ENCODE measurements around the gene IGFBP4. TPM values are rescaled to one million over a fixed set of nuclear protein-coding genes. Genes with fewer than 3 reads are reported as not detected.

IGFBP4 gene
- total and polyA plus RNA-seq, 4 donors: 74.1 to 649 (median 238) TPM

DNA sequence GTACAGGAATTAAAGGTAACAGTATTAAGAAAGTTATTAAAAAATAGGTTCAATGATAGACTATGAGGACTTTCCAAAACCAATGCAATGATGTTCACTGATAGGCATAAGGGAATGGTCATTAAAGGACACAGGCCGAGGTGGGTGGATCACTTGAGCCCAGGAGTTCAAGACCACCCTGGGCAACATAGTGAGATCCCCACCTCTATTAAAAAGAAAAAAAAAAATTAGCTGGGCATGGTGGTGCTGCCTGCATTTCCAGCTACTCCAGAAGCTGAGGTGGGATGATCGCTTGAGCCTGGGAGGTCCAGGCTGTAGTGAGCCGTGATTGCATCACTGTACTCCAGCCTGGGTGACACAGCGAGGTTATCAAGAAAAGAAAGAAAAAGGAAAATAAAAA lies 31.4 kb upstream of the IGFBP4 start:
- DNase-seq (ENCODE audit: low spot score): no peak
- TF ChIP-seq, protein P1, sequence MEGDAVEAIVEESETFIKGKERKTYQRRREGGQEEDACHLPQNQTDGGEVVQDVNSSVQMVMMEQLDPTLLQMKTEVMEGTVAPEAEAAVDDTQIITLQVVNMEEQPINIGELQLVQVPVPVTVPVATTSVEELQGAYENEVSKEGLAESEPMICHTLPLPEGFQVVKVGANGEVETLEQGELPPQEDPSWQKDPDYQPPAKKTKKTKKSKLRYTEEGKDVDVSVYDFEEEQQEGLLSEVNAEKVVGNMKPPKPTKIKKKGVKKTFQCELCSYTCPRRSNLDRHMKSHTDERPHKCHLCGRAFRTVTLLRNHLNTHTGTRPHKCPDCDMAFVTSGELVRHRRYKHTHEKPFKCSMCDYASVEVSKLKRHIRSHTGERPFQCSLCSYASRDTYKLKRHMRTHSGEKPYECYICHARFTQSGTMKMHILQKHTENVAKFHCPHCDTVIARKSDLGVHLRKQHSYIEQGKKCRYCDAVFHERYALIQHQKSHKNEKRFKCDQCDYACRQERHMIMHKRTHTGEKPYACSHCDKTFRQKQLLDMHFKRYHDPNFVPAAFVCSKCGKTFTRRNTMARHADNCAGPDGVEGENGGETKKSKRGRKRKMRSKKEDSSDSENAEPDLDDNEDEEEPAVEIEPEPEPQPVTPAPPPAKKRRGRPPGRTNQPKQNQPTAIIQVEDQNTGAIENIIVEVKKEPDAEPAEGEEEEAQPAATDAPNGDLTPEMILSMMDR (IDR thresholded peaks at IDR 0.05; ENCODE audit: low read depth, low read length, missing input control): no peak
- TF ChIP-seq SP1 (IDR thresholded peaks at IDR 0.05) (no peak), EGR1 (IDR thresholded peaks at IDR 0.05; ENCODE audit: low read depth in 2 of 2) (no peak), JUND (IDR thresholded peaks at IDR 0.05) (no peak), FOXA1 (IDR thresholded peaks at IDR 0.05) (no peak), RXRA (IDR thresholded peaks at IDR 0.05) (no peak)
- TF ChIP-seq, protein P2, sequence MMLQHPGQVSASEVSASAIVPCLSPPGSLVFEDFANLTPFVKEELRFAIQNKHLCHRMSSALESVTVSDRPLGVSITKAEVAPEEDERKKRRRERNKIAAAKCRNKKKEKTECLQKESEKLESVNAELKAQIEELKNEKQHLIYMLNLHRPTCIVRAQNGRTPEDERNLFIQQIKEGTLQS (IDR thresholded peaks at IDR 0.05): no peak
- TF ChIP-seq, protein P3, sequence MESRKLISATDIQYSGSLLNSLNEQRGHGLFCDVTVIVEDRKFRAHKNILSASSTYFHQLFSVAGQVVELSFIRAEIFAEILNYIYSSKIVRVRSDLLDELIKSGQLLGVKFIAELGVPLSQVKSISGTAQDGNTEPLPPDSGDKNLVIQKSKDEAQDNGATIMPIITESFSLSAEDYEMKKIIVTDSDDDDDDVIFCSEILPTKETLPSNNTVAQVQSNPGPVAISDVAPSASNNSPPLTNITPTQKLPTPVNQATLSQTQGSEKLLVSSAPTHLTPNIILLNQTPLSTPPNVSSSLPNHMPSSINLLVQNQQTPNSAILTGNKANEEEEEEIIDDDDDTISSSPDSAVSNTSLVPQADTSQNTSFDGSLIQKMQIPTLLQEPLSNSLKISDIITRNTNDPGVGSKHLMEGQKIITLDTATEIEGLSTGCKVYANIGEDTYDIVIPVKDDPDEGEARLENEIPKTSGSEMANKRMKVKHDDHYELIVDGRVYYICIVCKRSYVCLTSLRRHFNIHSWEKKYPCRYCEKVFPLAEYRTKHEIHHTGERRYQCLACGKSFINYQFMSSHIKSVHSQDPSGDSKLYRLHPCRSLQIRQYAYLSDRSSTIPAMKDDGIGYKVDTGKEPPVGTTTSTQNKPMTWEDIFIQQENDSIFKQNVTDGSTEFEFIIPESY (IDR thresholded peaks at IDR 0.05): no peak
- no peaks in the 10 kb centered on the region for H3K9me3 ChIP-seq (ENCODE audit: control insufficient read depth in 4 of 4, low read length in 3 of 4)
- H3K36me3 ChIP-seq (ENCODE audit: control insufficient read depth in 4 of 4, insufficient read depth in 3 of 4, low read depth in 1 of 4, low read length in 3 of 4): no peaks in the 10 kb centered on the region
- H3K4me1 ChIP-seq (ENCODE audit: control insufficient read depth in 4 of 4, insufficient read depth in 4 of 4, low read length in 3 of 4): no peaks in the 10 kb centered on the region
- 97% methylated on average over 4 of the region's 4 CpGs for WGBS
- no peaks in the 10 kb centered on the region for H3K27me3 ChIP-seq (ENCODE audit: control insufficient read depth in 4 of 4, insufficient read depth in 4 of 4, low read length in 3 of 4)
- no peak overlapping the region for H3K27ac ChIP-seq (ENCODE audit: low read depth in 1 of 2, low read length in 2 of 2)
- no peak overlapping the region for H3K9ac ChIP-seq (ENCODE audit: low read depth in 1 of 2, low read length in 2 of 2)
- no peak overlapping the region for H3K4me3 ChIP-seq (ENCODE audit: low read depth in 1 of 3, low read length in 3 of 3)

DNA sequence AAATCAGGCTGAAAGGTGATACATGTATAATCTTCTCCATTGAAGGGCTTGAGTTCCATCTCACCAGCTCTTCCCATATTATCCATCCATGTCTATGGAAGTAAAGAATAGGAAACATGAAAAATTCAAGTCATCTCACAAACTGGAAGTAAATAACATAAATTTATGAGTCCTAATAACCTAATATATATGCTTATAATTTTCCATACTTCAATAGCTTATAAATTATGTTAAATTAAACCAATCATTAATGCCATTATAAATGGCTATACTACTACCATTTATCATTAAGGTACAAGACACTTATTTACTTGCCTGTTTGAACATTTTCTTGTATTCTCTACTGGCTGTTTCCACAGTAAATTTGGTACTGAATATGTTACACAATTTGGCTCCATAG lies 30.4 kb upstream of the IGFBP4 start:
- H3K9ac ChIP-seq (ENCODE audit: low read depth in 1 of 2, low read length in 2 of 2): no peak overlapping the region
- DNase-seq (ENCODE audit: low spot score): no peak

More for the DNA sequence above, 30.4 kb upstream of the IGFBP4 start:
- no peak overlapping the region for H3K27ac ChIP-seq (ENCODE audit: low read depth in 1 of 2, low read length in 2 of 2)
- H3K4me3 ChIP-seq (ENCODE audit: low read depth in 1 of 3, low read length in 3 of 3): no peak overlapping the region
- no peaks in the 10 kb centered on the region for H3K9me3 ChIP-seq (ENCODE audit: control insufficient read depth in 4 of 4, low read length in 3 of 4)
- H3K4me1 ChIP-seq (ENCODE audit: control insufficient read depth in 4 of 4, insufficient read depth in 4 of 4, low read length in 3 of 4): peaks cover 1 to 8% (median 6%) of the 10 kb centered on the region in 4 donors
- TF ChIP-seq, protein P1 (IDR thresholded peaks at IDR 0.05; ENCODE audit: low read depth, low read length, missing input control): no peak
- TF ChIP-seq EGR1 (IDR thresholded peaks at IDR 0.05; ENCODE audit: low read depth in 2 of 2): no peak
- TF ChIP-seq GABPA (IDR thresholded peaks at IDR 0.05 in 1 of 2, conservative IDR thresholded peaks at IDR 0.05 in 1 of 2): no peak
- TF ChIP-seq YY1 (IDR thresholded peaks at IDR 0.05): no peak
- TF ChIP-seq FOXA1 (IDR thresholded peaks at IDR 0.05): no peak
- TF ChIP-seq, protein P4, sequence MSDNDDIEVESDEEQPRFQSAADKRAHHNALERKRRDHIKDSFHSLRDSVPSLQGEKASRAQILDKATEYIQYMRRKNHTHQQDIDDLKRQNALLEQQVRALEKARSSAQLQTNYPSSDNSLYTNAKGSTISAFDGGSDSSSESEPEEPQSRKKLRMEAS (IDR thresholded peaks at IDR 0.05): no peak
- TF ChIP-seq, protein P5, sequence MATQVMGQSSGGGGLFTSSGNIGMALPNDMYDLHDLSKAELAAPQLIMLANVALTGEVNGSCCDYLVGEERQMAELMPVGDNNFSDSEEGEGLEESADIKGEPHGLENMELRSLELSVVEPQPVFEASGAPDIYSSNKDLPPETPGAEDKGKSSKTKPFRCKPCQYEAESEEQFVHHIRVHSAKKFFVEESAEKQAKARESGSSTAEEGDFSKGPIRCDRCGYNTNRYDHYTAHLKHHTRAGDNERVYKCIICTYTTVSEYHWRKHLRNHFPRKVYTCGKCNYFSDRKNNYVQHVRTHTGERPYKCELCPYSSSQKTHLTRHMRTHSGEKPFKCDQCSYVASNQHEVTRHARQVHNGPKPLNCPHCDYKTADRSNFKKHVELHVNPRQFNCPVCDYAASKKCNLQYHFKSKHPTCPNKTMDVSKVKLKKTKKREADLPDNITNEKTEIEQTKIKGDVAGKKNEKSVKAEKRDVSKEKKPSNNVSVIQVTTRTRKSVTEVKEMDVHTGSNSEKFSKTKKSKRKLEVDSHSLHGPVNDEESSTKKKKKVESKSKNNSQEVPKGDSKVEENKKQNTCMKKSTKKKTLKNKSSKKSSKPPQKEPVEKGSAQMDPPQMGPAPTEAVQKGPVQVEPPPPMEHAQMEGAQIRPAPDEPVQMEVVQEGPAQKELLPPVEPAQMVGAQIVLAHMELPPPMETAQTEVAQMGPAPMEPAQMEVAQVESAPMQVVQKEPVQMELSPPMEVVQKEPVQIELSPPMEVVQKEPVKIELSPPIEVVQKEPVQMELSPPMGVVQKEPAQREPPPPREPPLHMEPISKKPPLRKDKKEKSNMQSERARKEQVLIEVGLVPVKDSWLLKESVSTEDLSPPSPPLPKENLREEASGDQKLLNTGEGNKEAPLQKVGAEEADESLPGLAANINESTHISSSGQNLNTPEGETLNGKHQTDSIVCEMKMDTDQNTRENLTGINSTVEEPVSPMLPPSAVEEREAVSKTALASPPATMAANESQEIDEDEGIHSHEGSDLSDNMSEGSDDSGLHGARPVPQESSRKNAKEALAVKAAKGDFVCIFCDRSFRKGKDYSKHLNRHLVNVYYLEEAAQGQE (IDR thresholded peaks at IDR 0.05): no peak
- no peak for TF ChIP-seq RXRA (IDR thresholded peaks at IDR 0.05)
- no peak for TF ChIP-seq RAD21 (IDR thresholded peaks at IDR 0.05)
- no peak for TF ChIP-seq NR2F2 (IDR thresholded peaks at IDR 0.05)
- no peak for TF ChIP-seq SP1 (IDR thresholded peaks at IDR 0.05)
- no peak for TF ChIP-seq FOXA2 (IDR thresholded peaks at IDR 0.05)
- no peak for TF ChIP-seq JUND (IDR thresholded peaks at IDR 0.05)
- TF ChIP-seq, protein P3 (IDR thresholded peaks at IDR 0.05): no peak
- no peak for TF ChIP-seq TAF1 (conservative IDR thresholded peaks at IDR 0.05)
- H3K36me3 ChIP-seq (ENCODE audit: control insufficient read depth in 4 of 4, insufficient read depth in 3 of 4, low read depth in 1 of 4, low read length in 3 of 4): no peaks in the 10 kb centered on the region
- no peaks in the 10 kb centered on the region for H3K27me3 ChIP-seq (ENCODE audit: control insufficient read depth in 4 of 4, insufficient read depth in 4 of 4, low read length in 3 of 4)

Measured in liver (tissue), 9 donors.